ENCODE measurements around the gene SLC2A10.

DNA sequence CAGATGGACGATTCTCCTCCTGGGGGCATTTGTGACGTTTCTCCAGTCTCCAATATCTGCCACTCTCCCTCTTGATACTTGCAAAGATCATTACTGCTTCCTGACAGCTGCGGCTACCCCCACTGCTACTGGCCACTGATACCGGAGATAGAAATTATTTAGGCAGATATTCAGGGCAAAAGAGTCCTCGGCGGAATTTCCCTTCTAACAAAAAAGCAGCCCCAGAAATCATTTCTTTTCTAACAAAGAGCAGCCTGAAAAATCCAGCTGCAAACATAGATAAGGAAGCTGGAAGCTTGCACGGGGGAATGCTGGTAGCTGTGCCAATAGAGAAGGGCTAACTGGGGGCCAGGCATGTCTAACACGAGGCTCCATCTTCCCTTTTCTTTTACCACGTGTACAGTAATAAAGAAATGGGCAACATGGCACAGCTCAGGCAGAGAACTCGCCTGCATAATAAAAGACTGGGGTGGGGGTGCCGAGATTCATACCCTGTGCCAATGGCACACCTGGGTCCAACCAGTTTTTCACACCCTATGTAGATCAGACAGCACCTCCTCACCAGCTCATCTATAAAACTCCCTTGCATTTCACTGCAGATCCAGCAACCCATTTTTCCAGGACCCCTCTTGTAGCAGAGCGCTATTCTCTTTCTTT lies 26.3 kb upstream of the SLC2A10 start:
- TF ChIP-seq, protein P1, sequence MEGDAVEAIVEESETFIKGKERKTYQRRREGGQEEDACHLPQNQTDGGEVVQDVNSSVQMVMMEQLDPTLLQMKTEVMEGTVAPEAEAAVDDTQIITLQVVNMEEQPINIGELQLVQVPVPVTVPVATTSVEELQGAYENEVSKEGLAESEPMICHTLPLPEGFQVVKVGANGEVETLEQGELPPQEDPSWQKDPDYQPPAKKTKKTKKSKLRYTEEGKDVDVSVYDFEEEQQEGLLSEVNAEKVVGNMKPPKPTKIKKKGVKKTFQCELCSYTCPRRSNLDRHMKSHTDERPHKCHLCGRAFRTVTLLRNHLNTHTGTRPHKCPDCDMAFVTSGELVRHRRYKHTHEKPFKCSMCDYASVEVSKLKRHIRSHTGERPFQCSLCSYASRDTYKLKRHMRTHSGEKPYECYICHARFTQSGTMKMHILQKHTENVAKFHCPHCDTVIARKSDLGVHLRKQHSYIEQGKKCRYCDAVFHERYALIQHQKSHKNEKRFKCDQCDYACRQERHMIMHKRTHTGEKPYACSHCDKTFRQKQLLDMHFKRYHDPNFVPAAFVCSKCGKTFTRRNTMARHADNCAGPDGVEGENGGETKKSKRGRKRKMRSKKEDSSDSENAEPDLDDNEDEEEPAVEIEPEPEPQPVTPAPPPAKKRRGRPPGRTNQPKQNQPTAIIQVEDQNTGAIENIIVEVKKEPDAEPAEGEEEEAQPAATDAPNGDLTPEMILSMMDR (IDR thresholded peaks at IDR 0.05; ENCODE audit: extremely low read depth in 1 of 2, insufficient read depth in 1 of 2, low read depth in 1 of 2, low read length in 2 of 2): no peak
- TF ChIP-seq POLR2A (IDR thresholded peaks at IDR 0.05; ENCODE audit: low read depth, low read length) (no peak), POLR2AphosphoS5 (IDR thresholded peaks at IDR 0.05; ENCODE audit: insufficient read depth, low read depth, low read length) (no peak), EZH2 (IDR thresholded peaks at IDR 0.05; ENCODE audit: borderline replicate concordance, low read depth, low read length, severe bottlenecking) (no peak), FOS (IDR thresholded peaks at IDR 0.05; ENCODE audit: borderline replicate concordance, insufficient read depth, low read length) (no peak), JUN (IDR thresholded peaks at IDR 0.05; ENCODE audit: borderline replicate concordance, insufficient read depth, insufficient read length, low read depth) (no peak)
- TF ChIP-seq, protein P2, sequence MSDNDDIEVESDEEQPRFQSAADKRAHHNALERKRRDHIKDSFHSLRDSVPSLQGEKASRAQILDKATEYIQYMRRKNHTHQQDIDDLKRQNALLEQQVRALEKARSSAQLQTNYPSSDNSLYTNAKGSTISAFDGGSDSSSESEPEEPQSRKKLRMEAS (IDR thresholded peaks at IDR 0.05; ENCODE audit: insufficient read depth, insufficient read length): no peak

Measured in endothelial cell of umbilical vein (primary cell).